Left ventricle myocardium inferior (tissue), 1 donor: ENCODE results near the gene HSPH1. TPM values are rescaled to one million over a fixed set of nuclear protein-coding genes. Genes with fewer than 3 reads are reported as not detected.

Experiments
- DNase-seq: peaks from one replicate; pipeline ENCODE4 v3.0.0-alpha.2; 2020
- H3K27ac ChIP-seq: fragments of 200-600 bp; replicated peaks from 2 replicates; pipeline ENCODE4 v1.8.0; 2021
- H3K27me3 ChIP-seq: fragments of 200-600 bp; 2 replicates; pipeline ENCODE4 v1.8.0; 2021; ENCODE audit warnings: low read depth
- H3K36me3 ChIP-seq: fragments of 200-600 bp; 2 replicates; pipeline ENCODE4 v1.8.0; 2021
- H3K4me1 ChIP-seq: fragments of 200-600 bp; 2 replicates; pipeline ENCODE4 v1.8.0; 2021
- H3K4me3 ChIP-seq: fragments of 200-600 bp; 2 replicates; pipeline ENCODE4 v1.8.0; 2021; ENCODE audit warnings: mild to moderate bottlenecking, moderate library complexity
- H3K9me3 ChIP-seq: fragments of 200-600 bp; replicated peaks from 2 replicates; pipeline ENCODE4 v1.8.0; 2021
- intact Hi-C: fragments of 100-400 bp; cut with micrococcal nuclease; formaldehyde crosslinking; loops from one replicate; pipeline ENCODE4 v1.11.0; 2022
- total RNA-seq: library from RNA; stranded (reverse); fragmentation: NEBNext Ultra II Directional; extraction: Animal tissue kit (Norgen Biotek cat#: 25700); gene quantifications from one replicate; pipeline ENCODE4 v1.2.1, GENCODE V29; 2021
- TF ChIP-seq, protein P1 (sequence below): fragments of 200-600 bp; IDR thresholded peaks from 2 replicates; pipeline ENCODE4 v1.8.0; 2021; ENCODE audit warnings: antibody characterized with exemption, mild to moderate bottlenecking, borderline replicate concordance
- donor health status: DM: no; HTN: yes; CAD: no; lungs with severe emphysema.

HSPH1 gene
- total RNA-seq, 1 donor from 2014 or later: 78.8 TPM

DNA sequence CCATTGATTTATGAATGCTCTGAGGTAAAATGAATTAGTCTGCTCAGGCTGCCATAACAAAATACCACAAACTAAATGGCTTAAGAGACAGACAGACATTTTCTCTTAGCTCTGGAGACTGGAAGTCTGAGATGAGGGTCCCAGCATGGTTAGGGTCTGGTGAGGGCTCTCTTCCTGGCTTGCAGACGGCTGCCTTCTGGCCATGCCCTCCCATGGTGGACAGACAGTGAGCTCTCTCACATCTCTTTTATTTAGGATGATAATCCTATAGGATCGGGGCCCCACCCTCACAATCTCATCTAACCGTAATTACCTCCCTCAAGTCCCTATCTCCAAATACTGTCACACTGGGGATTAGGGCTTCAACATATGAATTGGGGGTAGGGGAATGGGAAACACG lies 47.1 kb downstream of the HSPH1 start:
- no peak overlapping the region for H3K27ac ChIP-seq
- no peaks in the 10 kb centered on the region for H3K4me1 ChIP-seq
- H3K4me3 ChIP-seq: no peak overlapping the region
- intact Hi-C loops: no loop called here
- DNase-seq: no peak
- H3K27me3 ChIP-seq: peaks cover 32% of the 10 kb centered on the region
- TF ChIP-seq, protein P1, sequence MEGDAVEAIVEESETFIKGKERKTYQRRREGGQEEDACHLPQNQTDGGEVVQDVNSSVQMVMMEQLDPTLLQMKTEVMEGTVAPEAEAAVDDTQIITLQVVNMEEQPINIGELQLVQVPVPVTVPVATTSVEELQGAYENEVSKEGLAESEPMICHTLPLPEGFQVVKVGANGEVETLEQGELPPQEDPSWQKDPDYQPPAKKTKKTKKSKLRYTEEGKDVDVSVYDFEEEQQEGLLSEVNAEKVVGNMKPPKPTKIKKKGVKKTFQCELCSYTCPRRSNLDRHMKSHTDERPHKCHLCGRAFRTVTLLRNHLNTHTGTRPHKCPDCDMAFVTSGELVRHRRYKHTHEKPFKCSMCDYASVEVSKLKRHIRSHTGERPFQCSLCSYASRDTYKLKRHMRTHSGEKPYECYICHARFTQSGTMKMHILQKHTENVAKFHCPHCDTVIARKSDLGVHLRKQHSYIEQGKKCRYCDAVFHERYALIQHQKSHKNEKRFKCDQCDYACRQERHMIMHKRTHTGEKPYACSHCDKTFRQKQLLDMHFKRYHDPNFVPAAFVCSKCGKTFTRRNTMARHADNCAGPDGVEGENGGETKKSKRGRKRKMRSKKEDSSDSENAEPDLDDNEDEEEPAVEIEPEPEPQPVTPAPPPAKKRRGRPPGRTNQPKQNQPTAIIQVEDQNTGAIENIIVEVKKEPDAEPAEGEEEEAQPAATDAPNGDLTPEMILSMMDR: no peak
- H3K9me3 ChIP-seq: no peaks in the 10 kb centered on the region
- no peaks in the 10 kb centered on the region for H3K36me3 ChIP-seq

DNA sequence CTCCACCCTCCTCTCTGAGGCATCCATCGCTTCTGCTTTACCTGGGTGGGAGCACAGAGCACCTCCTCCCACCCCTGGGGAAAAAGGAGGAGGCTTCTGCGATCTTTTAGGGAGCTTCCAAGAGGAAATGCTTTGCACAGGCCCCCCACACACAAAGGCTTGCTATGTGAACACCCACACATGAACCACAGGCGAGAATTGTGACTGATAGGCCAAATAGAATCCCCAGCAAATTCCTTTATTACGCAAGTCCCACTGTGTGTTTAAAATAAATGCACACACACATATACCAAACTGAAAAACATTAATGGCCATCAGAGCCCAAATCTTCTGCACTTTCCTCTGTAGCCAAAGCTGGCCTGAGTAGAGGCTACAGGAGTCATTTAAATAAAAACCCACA lies 50.6 kb downstream of the HSPH1 start:
- no peaks in the 10 kb centered on the region for H3K4me1 ChIP-seq
- H3K9me3 ChIP-seq: no peaks in the 10 kb centered on the region
- H3K27ac ChIP-seq: no peak overlapping the region
- no peaks in the 10 kb centered on the region for H3K36me3 ChIP-seq
- TF ChIP-seq, protein P1: no peak
- no peak for DNase-seq
- no peak overlapping the region for H3K4me3 ChIP-seq
- intact Hi-C loops: no loop called here
- H3K27me3 ChIP-seq: peaks cover 20% of the 10 kb centered on the region

DNA sequence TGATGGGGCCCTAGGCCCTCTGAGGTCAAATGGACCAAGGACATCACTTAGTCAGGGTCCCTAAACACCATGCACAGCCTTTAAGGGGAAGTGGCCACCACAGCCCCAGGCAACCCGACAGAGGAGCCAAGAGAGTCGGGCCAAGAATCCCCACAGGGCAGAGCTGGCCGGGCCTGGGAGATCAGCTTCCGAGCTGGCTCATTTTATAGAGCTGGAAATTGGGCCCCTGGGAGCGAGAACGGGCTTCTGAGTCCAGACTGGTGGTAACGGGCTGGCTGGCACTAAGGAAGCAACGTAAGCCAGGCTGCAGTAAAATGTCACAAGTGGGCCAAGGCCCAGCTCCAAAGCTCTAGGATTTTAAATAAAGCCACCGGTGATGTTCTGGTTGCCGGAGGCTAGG lies 51.1 kb downstream of the HSPH1 start:
- H3K9me3 ChIP-seq: no peaks in the 10 kb centered on the region
- H3K36me3 ChIP-seq: no peaks in the 10 kb centered on the region
- DNase-seq: no peak
- no peak overlapping the region for H3K27ac ChIP-seq
- H3K4me1 ChIP-seq: no peaks in the 10 kb centered on the region
- TF ChIP-seq, protein P1: no peak
- intact Hi-C loops: no loop called here
- peaks cover 20% of the 10 kb centered on the region for H3K27me3 ChIP-seq
- no peak overlapping the region for H3K4me3 ChIP-seq

DNA sequence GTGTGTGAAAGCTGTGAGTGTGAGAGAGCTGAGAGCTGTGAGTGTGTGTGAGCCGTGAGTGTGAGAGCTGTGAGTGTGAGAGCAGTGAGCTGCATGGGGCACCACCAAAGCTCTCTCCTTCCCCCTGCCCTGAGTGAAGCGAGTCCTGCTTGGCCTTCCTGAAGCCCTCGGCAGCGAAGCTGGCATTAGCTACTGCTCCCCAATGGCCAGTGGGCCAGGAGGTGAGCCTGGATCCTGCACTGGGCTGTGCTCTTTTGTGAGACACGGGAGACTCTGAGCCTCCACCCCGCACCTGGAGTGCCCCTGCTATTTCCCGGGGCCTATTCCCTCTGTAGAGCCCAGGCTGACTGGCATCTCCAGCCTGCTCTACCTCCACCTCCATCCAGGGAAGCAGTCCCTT lies 51.5 kb downstream of the HSPH1 start:
- intact Hi-C loops: no loop called here
- H3K27ac ChIP-seq: no peak overlapping the region
- TF ChIP-seq, protein P1: no peak
- no peak for DNase-seq
- H3K9me3 ChIP-seq: no peaks in the 10 kb centered on the region
- no peaks in the 10 kb centered on the region for H3K36me3 ChIP-seq
- H3K4me1 ChIP-seq: no peaks in the 10 kb centered on the region
- H3K4me3 ChIP-seq: no peak overlapping the region
- H3K27me3 ChIP-seq: peaks cover 20% of the 10 kb centered on the region

DNA sequence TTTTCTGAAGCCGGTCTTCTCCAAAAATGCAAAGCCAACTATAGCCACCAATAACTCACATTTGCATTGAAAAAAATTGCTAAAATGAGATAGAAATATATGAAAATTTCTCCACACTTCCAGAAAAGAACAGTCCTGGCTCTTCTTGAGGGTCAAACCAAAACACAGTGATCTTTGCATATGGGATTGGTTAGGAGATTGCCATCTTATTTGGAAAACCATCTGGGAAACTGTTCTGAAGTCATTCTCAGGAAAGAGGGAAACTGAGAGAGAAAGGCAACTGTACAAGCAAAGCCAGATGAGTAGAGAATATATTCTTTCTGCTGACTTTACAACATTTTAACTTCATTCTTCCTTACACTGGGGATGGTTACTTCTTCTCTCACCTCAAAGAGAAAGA lies 54.6 kb downstream of the HSPH1 start:
- H3K36me3 ChIP-seq: no peaks in the 10 kb centered on the region
- H3K4me3 ChIP-seq: no peak overlapping the region
- TF ChIP-seq, protein P1: no peak
- H3K27ac ChIP-seq: no peak overlapping the region
- no peaks in the 10 kb centered on the region for H3K9me3 ChIP-seq
- peaks cover 10% of the 10 kb centered on the region for H3K27me3 ChIP-seq
- intact Hi-C loops: no loop called here
- no peak for DNase-seq
- peaks cover under 1% of the 10 kb centered on the region for H3K4me1 ChIP-seq

DNA sequence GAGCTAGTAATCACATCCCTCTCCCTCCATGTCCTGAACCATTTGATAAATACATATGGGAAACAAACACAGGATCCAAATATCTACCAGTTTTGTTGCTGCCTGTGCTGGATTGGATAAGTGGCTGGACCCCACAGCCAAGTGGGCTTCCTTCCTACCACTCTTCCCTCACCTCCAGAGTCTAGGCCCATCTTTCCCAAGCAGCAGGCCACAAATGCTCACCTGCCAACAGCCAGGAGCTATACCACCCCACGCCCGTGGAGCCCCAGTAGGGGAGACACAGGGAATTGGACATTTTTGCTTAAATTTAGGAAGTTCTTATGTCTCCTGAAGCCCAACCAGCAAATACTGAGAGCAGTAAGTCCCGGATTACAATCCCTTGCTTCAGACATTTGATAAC lies 55.8 kb downstream of the HSPH1 start:
- no peak overlapping the region for H3K27ac ChIP-seq
- H3K36me3 ChIP-seq: no peaks in the 10 kb centered on the region
- H3K27me3 ChIP-seq: peaks cover 7% of the 10 kb centered on the region
- no peak overlapping the region for H3K4me3 ChIP-seq
- intact Hi-C loops: no loop called here
- peaks cover 11% of the 10 kb centered on the region for H3K4me1 ChIP-seq
- TF ChIP-seq, protein P1: no peak
- no peak for DNase-seq
- no peaks in the 10 kb centered on the region for H3K9me3 ChIP-seq
